HuH-7 (cell line): ENCODE measurements around the gene MAD1L1.
"Not testable (repeated sequence)": the region's sequence is repeated elsewhere in the genome, so short reads cannot be mapped to it uniquely, and the experiment has no call there.

Source experiments
- DNase-seq: peaks from one replicate; pipeline ENCODE4 v3.0.0; 2011; ENCODE audit warnings: low spot score

Gene MAD1L1

DNA sequence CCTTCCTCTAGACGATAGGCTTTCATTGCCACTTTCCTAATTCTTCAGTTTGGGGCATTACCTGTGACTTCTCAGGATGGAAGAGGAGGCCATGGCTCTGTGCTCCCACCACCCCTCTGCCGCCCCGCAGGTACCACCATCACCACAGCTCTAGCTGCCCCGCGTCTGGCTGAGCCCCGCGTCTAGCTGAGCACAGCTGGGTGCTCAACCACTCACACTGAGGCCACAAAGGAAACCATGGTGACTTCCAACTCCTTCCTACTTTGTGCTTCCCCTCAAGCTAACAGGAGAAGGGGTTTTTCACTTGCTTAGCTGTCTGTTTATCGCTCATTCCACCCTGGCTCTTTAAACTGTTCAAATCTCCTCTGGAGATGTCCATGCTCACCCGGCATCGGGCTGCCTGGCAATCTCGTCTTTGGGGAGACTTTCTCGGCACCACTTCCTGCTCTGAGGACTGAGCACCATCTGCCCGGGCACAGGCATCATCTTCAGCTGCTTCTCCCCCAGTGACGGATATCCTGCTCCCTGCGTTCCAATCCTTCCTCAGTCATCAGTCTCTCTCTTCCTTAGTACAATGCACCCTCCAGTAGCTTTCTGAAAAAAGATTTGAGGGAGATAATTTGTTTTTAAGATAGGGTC lies 59.4 kb downstream of the MAD1L1 start:
- no peak for DNase-seq

DNA sequence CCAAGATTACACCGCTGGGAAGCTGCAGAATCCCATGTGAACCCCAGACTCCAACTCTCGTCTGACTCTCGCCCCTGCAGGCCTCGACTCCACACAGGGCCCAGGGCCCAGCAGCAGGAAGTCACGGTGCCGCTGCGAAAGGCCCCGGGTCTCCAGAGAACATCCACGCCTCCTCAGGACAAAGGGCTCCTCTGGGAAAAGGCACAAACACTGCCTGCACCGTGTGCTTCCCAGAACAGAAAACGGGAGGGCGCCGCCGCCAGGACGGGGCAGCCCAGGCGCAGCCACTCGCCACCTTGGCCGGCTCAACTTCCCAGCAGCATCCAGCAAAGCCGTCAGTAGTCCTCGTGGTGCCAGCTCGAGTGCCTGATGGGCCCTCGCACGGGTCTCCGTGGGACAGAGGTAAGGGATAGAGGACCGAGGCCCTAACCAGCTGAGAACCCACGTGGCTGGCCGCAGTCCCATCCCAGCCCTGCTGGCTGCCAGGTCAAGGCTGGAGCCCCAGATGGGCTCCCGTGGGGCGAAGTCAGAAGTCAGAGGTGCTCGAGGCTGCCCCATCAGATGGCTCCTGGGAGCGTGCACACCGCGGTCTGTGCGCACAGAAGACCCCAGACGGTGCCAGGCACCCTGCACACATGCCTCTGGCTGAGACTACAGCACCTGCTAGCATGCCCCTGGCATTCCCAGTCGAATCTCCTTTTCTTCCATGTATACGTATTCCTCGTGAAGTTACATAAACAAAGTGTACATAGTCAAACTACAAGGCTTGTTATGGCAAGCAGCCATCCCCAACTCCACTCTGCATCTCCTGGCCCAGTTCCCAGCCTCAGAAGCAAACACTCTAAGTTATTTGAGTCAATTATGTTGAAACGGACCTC lies 60.2 kb downstream of the MAD1L1 start:
- no peak for DNase-seq

DNA sequence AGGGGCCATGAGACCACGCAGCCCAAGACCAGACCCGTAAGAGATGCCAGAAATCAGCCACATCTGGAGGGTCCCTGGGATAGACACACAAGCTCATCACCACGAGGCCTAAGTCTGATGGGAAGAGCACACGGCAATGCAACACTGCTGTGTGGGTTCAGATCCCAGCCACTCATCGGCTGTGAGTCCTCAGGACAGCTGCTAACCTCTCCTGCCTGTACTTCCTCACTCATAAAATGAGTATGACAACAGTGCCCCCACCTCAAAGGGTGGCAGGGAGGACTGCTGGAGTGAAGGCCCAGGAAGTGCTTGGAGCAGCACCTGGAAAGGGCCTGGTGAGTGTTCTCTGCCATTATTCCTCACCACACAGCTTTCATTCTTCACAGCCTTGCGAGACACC lies 60.9 kb downstream of the MAD1L1 start:
- DNase-seq: no peak

DNA sequence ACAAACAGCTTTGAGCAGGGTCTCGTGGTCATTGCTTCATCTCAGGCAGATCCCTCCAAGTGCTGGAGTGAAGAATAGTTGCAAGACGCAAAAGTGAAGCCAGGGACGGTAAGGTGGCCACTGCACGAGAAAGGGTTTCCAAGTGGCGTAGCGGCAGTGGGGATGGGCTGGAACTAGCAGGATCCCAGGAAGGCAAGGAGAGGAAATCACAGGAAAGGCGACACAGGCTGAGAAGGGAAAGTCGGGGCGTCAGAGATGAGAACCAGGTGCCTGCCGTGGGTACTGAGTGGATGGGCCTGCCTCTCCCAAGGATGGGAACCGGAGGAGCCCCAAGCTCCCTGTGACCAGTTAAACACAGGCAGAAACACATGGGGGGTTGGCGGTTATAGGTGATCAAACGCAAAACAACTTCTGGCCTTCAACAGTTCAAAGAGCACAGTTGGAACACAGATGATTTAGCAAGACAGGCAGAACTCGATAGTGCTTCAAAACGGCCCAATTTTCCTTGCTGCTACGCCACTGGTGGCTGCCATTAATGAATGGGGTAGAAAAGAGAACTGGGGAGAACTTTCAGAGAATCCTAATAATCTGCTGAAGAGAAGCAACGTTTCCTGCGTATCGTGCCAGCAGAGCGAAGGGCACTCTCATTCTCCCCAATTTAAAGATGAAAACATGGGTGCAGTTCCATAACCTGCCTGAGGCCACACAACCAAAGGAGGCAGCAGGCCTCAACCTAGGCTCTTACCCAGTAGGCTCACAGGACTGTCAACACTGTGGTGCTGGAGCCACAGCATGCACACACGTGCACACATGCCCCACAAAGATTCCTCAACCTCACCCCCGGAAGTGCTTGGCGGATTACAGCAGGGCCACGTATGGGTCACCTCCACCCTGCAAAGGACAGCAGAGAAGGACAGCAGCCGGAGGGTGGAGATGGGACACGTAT lies 61.9 kb downstream of the MAD1L1 start:
- DNase-seq: no peak

DNA sequence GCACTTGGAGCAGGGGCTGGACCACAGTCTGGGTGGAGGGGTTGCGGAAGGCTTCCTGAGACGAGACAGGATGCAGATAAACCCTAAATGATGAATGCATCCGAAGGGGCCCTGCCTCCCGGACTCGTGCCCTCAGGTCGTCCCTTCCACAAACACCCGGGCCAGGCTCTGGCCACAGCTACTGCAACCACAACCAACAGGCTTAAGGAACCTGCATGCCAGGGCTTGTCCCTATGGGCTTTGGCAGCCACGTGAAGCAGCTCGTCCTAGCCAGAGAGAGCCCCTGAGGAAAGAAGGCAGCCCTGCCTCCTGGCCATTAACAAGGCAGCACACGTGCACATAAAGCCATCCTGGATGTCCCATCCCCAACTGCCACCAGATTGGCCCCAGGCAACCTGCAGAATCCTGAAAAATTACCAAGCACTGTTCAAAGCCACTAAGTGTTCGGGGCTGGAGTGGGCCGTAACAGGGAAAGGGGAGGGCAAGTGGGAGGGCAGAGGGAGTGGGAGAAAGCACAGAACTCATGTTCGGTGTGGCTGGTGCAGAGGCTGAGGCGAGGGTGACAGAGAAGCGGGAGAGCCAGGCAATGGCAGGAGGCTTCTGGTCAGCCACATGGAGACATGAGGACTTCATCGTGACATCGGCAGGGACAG lies 62.7 kb downstream of the MAD1L1 start:
- DNase-seq: no peak

DNA sequence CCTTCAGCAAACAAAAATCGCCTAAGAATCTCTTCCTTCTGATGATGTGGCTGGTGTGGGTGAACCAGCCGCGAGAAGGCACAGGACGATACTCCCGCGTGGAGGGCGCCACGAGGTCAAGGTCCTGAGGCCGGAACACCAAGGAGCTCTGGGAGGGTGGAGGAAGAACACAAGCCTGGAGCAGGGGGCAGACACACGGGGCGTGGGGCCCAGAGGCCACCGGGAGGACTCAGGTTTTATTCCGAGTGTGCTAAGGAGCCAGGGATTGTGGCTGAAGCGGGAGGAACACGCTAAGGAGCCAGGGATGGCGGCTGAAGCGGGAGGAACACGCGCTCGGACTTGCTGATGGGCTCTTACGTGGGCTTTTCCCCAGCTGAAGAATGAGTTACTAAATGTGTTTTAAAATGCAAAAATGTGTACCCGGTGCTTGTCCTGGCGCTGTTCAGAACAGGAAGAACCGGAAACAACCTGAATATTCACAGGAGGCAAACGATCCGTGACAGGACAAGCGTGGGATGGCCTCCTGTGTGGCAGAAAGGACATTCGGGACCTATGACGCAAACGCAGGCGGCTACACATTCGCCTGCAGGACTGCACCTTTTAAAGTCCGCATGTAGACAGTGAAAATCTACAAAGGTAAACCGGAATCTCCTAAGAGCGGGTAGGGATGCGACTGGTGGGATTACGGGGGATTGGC lies 64.0 kb downstream of the MAD1L1 start:
- no peak for DNase-seq

DNA sequence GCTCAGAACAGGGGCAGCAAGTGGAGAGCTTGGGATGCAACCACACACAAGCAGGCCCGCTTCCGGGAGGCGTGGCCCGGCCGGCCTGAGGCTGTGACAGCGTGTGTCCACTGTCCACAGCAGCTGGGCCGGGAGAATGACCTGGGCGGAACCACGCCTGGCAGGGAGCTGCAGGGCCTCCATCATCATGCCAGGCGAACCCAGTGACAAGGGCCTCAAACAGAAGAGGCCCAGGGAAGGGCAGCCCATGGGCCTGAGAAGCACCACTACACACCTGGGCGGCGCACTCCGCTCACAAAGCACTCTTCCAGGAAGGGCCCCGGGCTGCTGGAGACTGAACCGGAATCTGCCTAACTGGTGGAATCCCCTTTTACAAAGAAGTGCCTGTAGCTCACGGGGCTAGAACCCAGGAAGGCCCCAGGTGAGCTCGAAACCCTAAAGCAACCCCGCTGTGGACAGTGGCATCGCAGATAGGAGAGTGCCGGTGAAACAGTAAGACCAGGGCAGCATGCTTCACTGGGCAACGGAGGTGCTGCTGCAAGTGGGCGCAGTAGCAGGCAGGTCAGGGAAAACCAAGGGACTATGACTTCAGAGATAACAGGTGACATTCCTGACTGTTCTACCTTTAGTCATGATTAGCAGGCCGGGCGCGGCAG lies 66.0 kb downstream of the MAD1L1 start:
- no peak for DNase-seq

DNA sequence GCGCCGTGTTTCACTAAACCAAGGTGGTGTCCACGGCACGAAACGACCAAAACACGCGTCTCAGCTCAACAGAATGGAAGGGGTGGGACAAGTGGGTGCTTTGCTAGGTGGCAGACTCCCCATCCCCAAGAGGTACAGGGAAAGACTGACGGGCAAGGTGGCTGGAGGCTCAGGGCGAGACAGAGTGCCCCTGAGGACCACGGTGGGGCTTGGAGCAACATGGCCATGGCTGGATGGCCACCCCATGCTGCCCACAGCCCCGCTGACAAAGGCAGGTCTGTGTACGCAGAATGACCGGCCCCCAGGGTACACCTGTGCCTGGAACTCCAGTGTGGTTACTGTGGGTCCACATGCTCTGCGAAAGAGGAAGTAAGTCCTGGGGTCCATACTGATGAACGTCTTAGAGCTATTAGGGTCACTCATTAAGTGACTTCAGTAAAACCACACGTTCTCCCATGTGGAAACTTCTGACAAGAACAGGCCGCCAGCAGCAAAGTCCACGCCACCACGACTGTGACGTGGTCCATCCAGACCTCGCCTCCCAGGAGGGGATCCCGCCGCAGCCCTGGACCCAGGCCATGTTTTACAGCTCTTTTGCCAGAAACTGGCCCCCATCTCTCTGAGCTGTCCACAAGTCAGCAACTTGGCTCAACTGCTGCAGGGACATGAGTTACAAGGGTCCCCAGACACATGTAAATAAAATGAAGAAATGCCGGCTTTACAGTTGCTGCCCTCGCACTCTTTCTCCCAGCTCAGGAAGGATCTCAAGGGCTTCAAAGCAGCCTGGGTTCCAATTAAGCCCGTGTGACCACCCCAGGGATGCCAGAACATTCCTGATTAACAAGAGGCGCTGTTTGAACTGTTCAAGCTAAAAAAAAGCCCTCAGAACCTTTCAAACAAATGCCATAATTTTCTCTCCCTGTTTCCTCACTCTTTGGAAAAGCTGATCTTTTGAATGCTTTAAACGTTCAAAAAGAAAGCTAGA lies 66.8 kb downstream of the MAD1L1 start:
- DNase-seq: no peak

DNA sequence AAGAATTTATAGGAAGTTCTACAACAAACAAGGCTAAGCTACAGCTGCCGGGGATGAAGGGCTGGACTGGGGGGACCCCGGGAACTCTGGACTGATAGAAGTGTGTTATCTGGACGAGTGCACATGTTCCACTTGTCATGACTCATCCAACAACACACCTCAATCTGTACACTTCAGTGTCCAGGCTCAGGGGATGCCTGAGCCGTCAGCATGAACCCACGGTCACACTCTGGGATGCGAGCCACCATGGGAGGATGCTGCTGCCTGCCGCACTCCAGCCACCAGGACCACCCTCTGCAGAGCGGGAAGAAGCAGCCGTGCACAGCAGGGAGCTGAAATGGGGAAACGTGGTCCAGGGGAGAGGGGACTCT lies 67.5 kb downstream of the MAD1L1 start:
- DNase-seq: no peak

DNA sequence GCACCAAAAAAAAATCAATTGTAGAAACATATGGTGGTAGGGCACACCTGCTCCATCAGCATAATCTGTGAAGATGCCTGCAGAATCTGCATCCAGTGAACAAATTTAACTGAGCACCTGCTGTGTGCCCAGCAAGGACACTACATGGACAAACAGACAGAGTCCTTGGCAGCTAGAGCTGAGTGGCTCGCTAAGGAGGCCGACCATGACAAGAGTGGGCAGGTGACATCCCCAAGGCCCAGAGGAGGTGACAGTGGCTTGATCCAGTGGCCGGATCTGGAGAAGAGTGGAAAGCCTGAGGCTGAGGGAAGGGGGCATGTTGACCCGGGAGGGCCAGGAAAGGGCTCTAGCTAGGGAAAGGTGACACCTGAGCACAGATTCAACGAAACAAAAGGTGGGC lies 68.1 kb downstream of the MAD1L1 start:
- no peak for DNase-seq

DNA sequence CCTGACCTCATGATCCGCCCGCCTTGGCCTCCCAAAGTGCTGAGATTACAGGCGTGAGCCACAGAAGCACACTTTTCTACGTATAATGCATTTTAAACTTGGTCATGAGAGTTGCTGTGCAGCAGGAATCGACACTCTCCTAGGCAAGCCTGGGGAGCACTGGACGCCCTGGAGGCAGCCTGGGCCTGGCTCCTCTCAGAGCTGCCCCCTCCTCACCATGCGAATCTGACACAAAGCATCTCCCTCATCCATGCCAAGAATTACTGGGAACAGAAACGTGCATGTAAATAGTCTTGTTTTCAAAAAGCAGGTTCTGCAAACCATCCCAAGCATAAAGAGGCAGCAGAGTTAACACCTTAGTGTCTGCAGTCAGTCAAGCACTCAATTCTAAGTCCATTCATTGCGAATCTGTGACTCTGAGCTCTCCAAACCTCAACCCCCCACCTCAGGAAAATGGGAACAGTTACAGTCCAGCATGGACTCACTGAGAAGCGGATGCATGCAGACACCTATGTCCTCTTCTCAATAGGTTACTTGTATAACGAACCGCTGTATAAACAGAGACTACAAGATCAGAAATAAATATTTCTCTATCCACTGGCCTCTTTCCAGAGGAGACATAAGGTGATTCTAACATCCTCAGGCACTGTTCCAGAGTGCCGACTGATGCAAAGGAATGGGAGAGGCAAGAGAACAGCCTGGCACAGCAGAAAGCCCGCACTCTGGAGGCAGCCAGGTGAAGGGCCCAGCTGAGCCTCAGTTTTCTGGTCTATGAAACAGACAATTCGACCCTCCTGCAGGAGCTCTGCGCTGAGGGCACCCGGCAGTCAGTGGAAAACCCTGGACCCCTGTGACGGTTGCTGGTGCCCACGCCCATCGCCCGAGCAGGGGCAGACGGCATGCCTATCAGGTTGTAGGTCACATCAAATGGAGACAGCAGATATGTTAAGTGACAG lies 68.9 kb downstream of the MAD1L1 start:
- no peak for DNase-seq

DNA sequence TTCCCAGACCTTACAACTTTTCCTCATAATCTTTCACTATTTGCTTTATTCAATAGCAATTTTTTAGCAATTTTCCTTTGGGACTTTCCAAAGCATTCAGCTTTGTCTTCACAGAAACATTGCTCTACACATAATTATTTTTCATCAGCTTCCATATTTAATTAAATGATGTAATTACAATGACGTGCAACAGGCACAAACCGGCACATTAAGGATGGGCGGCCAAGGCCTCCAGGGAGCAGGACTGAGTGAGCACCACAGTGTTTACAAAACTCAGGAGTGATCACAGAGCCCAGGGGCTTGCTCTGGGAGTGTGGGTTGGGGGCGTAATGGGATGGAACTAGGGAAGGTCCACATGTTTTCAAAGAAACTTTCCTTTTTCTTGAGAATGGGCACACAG lies 69.8 kb downstream of the MAD1L1 start:
- no peak for DNase-seq

DNA sequence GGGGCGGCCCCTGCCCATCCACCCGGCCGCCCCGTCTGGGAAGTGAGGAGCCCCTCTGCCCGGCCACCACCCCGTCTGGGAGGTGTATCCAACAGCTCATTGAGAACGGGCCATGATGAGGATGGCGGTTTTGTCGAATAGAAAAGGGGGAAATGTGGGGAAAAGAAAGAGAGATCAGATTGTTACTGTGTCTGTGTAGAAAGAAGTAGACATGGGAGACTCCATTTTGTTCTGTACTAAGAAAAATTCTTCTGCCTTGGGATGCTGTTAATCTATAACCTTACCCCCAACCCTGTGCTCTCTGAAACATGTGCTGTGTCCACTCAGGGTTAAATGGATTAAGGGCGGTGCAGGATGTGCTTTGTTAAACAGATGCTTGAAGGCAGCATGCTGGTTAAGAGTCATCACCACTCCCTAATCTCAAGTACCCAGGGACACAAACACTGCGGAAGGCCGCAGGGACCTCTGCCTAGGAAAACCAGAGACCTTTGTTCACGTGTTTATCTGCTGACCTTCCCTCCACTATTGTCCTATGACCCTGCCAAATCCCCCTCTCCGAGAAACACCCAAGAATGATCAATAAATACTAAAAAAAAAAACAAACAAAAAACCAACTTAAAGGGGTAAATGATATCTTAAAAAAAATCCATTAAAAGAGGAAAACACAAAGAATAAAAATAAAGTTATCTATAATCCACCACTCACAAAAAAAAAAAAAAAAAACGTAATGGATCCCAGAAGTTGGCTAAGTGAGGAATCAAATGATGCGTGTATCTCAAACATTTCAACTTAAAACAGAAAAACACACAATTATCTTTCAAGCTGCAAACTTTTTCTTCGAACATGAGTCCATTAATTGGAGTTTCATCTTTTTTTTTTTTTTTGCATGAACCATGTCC lies 70.5 kb downstream of the MAD1L1 start:
- DNase-seq: not testable (repeated sequence)

DNA sequence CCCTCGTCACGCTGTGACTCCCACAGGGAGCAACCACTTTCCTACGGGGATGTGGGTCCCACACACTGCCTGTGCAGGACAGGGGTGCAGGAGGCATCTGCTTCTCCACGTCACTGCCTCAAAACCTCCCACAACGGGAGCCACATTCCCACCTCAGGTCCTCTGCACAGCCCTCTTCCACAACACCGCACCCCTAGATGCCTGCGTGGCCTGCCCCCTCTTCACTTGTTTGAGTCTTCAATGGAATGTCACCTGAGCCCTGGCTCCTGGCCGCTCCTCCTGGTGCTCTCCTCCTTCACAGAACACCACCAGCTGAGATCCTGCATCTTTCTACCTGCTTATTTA lies 73.6 kb downstream of the MAD1L1 start:
- DNase-seq: no peak

DNA sequence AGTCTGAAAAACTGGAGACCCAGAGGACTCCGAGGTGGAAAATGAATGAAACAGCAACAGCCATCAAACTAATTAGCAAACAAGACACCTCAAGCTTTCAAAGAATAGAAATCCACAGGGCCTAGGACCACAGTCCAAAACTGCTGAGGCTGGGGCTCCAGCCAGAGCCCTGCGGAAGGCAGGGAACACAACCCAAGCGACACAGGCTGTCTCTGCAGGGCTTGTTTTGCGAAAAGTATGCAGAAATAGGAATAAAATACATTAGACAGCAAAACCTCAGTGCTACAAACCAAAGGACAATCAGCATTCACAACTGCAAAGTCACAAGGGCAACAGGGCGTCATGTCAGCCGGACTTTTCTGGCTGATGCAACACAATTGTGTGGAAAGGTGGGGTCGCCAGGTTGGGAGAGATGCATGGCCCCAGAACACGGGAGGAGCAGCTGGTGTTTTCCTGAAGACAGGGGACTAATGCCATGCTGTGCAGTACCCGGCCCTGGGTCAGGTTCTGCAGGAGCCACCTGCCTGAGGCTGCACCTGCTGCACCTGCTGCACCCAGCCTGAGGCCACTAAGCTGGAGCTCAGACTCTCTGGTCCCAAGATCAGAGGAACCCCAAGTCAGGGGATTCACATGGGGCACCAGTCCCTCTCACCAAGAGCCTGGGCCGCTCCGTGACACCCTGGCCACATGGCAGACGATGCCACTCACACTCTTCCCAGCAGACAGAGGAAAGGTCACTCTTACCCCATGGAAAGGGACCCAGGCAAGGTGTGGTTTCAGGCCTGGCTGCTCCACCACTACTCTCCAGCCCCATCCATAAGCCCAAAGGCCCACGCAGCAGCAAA lies 74.2 kb downstream of the MAD1L1 start:
- DNase-seq: no peak

DNA sequence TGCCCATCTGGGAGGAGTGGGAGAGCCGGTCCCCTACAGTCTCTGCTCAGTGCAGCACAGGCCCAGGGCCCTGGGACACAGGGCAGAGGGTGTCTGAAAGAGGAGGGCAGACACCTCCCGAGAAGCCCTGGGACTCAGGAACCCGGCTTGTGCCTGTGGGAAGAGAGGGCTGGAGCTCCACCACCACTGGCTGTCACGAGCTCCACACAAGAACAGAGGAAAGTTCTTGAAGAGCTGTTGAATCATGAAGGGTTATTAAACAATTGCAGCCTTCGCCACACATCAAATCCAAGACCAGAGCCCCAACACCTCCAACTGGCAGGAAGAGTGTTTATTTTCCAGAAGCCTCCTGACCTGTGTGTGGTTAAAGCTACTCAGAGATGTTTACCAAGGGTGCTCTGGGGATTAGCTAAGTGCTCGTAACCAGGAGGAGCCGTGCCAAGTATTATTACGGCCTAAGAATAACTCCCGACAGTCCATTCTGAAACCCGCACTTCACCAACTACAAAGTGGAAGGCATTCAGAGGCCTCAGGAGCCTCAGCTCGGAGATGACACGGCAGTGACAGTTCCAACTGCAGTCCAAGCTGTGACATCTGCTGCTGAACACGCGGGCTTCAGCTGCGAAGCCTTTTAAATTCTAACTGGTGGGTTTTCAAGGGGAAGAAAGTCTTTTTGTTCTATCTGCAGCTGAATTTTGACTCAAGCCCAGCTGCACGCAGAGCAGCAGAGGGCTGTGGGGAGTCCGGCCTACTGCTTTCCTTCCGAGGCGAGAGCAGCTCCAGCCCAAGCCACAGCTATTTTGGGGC lies 75.1 kb downstream of the MAD1L1 start:
- peak; percentile 50 for DNase-seq
